Measurements from ENCODE around the gene DNAJB5. TPM values are rescaled to one million over a fixed set of nuclear protein-coding genes. Genes with fewer than 3 reads are reported as not detected.
A peak's percentile ranks its signal among the peaks of the same experiment; 100 is the strongest.
"Not testable (repeated sequence)": the region's sequence is repeated elsewhere in the genome, so short reads cannot be mapped to it uniquely, and the experiment has no call there.

The DNAJB5 gene
- total RNA-seq: 1 to 10 TPM; 2.4 to 2.9 (median 2.7) TPM

GRCh38 chr9:34989003-34989945 lies at the start of gene DNAJB5:
Gene DNAJB5, plus strand, starts transcription at chr9:34989745. Its CDS starts 886 bp downstream, at chr9:34990631.
- peaks cover 2% of the 10 kb centered on the region for H3K27me3 Mint-ChIP-seq (ENCODE audit: low read depth)
- no peaks in the 10 kb centered on the region for H3K9me3 Mint-ChIP-seq
- H3K4me1 Mint-ChIP-seq (ENCODE audit: low read depth): peaks cover 82% of the 10 kb centered on the region
- peak within 1 kb of the TSS; percentile 91 for H3K4me3 Mint-ChIP-seq
- DNase-seq (peak; percentile 95), ATAC-seq (peak; percentile 93 to 95)
- no peaks in the 10 kb centered on the region for H3K36me3 Mint-ChIP-seq (ENCODE audit: insufficient read depth)

DNA sequence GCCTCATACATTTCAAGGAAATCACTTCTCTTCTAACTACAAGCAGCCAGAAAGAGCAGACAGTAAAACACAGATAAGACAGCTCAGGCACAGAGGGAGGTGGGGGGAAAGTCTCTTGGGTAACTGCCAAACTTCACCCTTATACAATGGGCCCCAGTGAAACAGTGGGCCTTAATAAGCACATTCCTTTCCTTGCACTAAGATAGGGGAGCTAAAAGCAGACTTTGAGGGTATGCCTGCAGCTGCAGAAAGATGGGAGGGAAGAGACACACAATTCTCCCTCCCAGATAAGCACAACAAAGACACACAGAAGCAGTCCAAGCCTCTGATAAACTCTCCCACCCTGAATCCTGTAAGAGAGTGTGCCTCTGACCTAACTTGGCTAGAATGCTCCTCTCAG lies 49.6 kb upstream of the DNAJB5 start:
- DNase-seq; H3K4me3 Mint-ChIP-seq; H3K4me1 Mint-ChIP-seq (ENCODE audit: low read depth); ATAC-seq; H3K9me3 Mint-ChIP-seq; H3K36me3 Mint-ChIP-seq (ENCODE audit: insufficient read depth): not testable (repeated sequence)
- peaks cover 14% of the 10 kb centered on the region for H3K27me3 Mint-ChIP-seq (ENCODE audit: low read depth)

GRCh38 chr9:34948451-34948850 lies 41.1 kb upstream of the DNAJB5 start:
- H3K27me3 Mint-ChIP-seq (ENCODE audit: low read depth): peaks cover 20% of the 10 kb centered on the region
- DNase-seq: no peak
- no peaks in the 10 kb centered on the region for H3K9me3 Mint-ChIP-seq
- H3K4me3 Mint-ChIP-seq: no peak overlapping the region
- ATAC-seq: no peak
- no peaks in the 10 kb centered on the region for H3K36me3 Mint-ChIP-seq (ENCODE audit: insufficient read depth)
- no peaks in the 10 kb centered on the region for H3K4me1 Mint-ChIP-seq (ENCODE audit: low read depth)

DNA sequence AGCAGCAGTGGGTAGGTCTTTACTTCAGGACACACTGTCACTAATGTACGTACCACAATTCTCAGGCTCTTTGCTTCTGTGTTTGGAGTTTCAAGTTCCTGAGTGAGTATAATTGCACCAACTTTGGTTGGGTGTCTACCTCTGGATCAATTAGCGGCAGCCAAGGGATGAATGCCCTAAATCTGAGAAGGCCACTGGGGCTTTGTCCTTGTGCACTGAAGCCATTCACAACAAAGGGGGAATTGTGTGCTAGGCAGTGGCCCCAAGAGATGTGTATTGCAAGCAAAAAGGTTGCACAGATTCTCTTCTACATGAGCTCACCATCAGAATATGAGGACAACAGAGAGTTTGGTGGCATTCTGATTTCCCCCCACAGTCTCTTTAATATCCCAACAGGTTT lies 35.3 kb upstream of the DNAJB5 start:
- no peak for DNase-seq
- Mint-ChIP-seq H3K9me3 (no peaks in the 10 kb centered on the region), H3K4me3 (no peak overlapping the region), H3K4me1 (ENCODE audit: low read depth) (peaks cover 2% of the 10 kb centered on the region), H3K27me3 (ENCODE audit: low read depth) (peaks cover 50% of the 10 kb centered on the region), H3K36me3 (ENCODE audit: insufficient read depth) (no peaks in the 10 kb centered on the region)
- no peak for ATAC-seq

- ATAC-seq; DNase-seq; H3K4me1 Mint-ChIP-seq (ENCODE audit: low read depth); H3K9me3 Mint-ChIP-seq; H3K36me3 Mint-ChIP-seq (ENCODE audit: insufficient read depth); H3K4me3 Mint-ChIP-seq: not testable (repeated sequence)
- H3K27me3 Mint-ChIP-seq (ENCODE audit: low read depth): peaks cover 57% of the 10 kb centered on the region
Observed at GRCh38 chr9:34956066-34956465, 33.5 kb upstream of the DNAJB5 start.

DNA sequence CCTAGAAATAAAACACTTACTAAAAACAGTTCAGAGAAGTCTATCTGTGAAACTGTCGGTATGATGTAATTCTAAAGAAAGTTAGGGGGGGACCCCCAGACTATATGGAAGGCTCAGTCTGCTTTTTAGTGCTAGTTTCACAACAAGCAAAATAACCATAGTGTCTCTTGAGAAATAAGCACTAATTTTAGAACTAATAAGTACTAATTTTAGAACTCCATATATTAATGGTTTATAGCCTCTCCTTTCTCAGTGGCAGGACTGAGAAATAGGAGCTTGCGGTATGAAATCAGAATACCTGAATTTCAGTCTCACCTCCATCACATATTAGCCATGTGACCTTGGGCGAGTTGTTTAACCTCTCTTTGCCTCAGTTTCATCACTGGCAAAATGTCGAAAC lies 32.9 kb upstream of the DNAJB5 start:
- Mint-ChIP-seq H3K36me3 (ENCODE audit: insufficient read depth) (no peaks in the 10 kb centered on the region), H3K27me3 (ENCODE audit: low read depth) (peaks cover 61% of the 10 kb centered on the region), H3K9me3 (no peaks in the 10 kb centered on the region), H3K4me3 (no peak overlapping the region), H3K4me1 (ENCODE audit: low read depth) (peaks cover 11% of the 10 kb centered on the region)
- ATAC-seq (no peak), DNase-seq (no peak)

- DNase-seq (peak; percentile 30), ATAC-seq (peak; percentile 74 to 75)
- Mint-ChIP-seq H3K4me3 (peak within 1 kb of the TSS; percentile 59), H3K9me3 (no peaks in the 10 kb centered on the region), H3K36me3 (ENCODE audit: insufficient read depth) (no peaks in the 10 kb centered on the region), H3K4me1 (ENCODE audit: low read depth) (peaks cover 18% of the 10 kb centered on the region), H3K27me3 (ENCODE audit: low read depth) (peaks cover 70% of the 10 kb centered on the region)
Observed at GRCh38 chr9:34957492-34958410, 31.8 kb upstream of the DNAJB5 start, which contains the start of gene PHF24. Gene PHF24, plus strand, starts transcription at chr9:34958285. Its CDS starts 13,014 bp downstream, at chr9:34971299.

DNA sequence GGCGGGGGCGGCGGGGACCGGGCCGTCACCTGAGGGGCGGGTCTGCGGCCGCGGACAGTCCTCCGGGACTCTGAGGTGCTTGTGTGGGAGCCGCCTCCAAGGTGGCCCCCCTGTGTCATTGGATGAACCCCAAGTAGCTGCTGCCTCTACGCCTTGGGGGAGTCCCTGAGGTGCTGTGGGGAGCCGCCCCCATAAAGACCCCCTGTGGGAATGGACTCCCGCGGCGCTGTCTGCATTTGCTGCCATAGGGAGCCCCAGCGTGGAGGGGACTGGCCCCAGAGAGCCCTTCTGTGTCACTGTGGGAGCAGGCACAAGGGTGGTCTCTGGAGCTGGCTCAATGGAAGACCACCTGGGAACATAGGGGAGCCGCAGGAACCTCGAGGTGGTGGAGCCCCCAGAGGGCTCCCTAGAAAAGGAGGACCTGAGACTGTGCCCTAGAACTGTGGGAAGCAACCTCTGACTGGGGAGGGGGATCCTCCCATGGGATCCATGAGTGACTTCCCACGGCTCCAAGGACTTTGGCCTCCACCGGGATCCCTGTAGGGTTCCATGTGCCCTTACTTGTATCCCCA lies 31.0 kb upstream of the DNAJB5 start:
- H3K27me3 Mint-ChIP-seq (ENCODE audit: low read depth): peaks cover 68% of the 10 kb centered on the region
- ATAC-seq: no peak

GRCh38 chr9:34959461-34959860 lies 30.1 kb upstream of the DNAJB5 start:
- Mint-ChIP-seq H3K4me1 (ENCODE audit: low read depth) (peaks cover 18% of the 10 kb centered on the region), H3K36me3 (ENCODE audit: insufficient read depth) (no peaks in the 10 kb centered on the region), H3K4me3 (no peak overlapping the region), H3K9me3 (no peaks in the 10 kb centered on the region), H3K27me3 (ENCODE audit: low read depth) (peaks cover 67% of the 10 kb centered on the region)
- ATAC-seq (no peak), DNase-seq (no peak)

More for the DNA sequence above, 31.0 kb upstream of the DNAJB5 start:
- H3K9me3 Mint-ChIP-seq: no peaks in the 10 kb centered on the region
- H3K4me3 Mint-ChIP-seq: peak overlapping the region; percentile 53
- H3K4me1 Mint-ChIP-seq (ENCODE audit: low read depth): peaks cover 18% of the 10 kb centered on the region
- DNase-seq: no peak
- no peaks in the 10 kb centered on the region for H3K36me3 Mint-ChIP-seq (ENCODE audit: insufficient read depth)

GRCh38 chr9:34961574-34962490 lies 27.7 kb upstream of the DNAJB5 start:
- ATAC-seq (peak; percentile 73 to 75), DNase-seq (no peak)
- Mint-ChIP-seq H3K4me1 (ENCODE audit: low read depth) (peaks cover 18% of the 10 kb centered on the region), H3K27me3 (ENCODE audit: low read depth) (peaks cover 65% of the 10 kb centered on the region), H3K9me3 (no peaks in the 10 kb centered on the region), H3K36me3 (ENCODE audit: insufficient read depth) (no peaks in the 10 kb centered on the region), H3K4me3 (no peak overlapping the region)

- H3K4me3 Mint-ChIP-seq: no peak overlapping the region
- no peaks in the 10 kb centered on the region for H3K9me3 Mint-ChIP-seq
- peaks cover 16% of the 10 kb centered on the region for H3K4me1 Mint-ChIP-seq (ENCODE audit: low read depth)
- DNase-seq (no peak), ATAC-seq (no peak)
- H3K36me3 Mint-ChIP-seq (ENCODE audit: insufficient read depth): no peaks in the 10 kb centered on the region
- peaks cover 63% of the 10 kb centered on the region for H3K27me3 Mint-ChIP-seq (ENCODE audit: low read depth)
Observed at GRCh38 chr9:34962546-34962945, 27.0 kb upstream of the DNAJB5 start.

DNA sequence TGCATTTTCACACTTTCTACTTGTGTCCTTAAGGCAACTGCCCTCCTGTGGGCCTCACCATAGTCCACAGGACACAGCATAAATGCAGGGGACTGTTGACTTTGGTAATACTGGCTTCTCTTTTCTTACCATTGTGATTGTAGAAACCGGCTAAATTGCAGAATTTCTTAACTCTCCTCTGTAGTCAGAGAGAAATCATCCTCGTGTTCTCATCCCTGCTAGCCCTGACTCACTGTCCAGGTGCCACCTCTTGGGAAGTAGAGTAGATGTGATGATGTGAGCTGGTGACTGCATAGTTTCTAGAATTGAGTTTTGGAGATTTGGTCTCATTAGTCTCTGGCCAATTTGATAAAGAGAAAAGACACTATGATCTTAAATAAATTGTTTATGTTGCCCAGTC lies 26.0 kb upstream of the DNAJB5 start:
- H3K27me3 Mint-ChIP-seq (ENCODE audit: low read depth): peaks cover 64% of the 10 kb centered on the region
- no peaks in the 10 kb centered on the region for H3K9me3 Mint-ChIP-seq
- ATAC-seq (no peak), DNase-seq (no peak)
- peaks cover 16% of the 10 kb centered on the region for H3K4me1 Mint-ChIP-seq (ENCODE audit: low read depth)
- H3K36me3 Mint-ChIP-seq (ENCODE audit: insufficient read depth): no peaks in the 10 kb centered on the region
- H3K4me3 Mint-ChIP-seq: no peak overlapping the region

DNA sequence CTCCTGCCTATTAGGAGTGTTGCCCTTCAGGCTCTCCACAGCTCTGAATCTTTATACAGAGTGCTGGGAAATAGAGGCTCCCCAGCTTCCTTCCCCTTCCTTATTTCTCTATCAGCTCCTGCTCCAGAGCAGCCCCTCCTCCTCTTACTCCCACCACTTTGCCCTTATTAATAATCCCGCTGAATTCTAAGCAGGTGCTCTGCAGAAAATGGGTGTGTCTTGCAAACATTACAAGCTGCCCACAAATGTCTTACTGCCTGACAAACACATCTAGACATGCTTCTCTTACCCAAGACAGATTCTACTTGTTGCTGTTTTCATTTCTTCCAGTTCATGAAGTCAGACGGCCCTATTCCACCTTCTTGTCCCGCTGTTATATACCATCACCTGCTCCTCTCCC lies 25.1 kb upstream of the DNAJB5 start:
- Mint-ChIP-seq H3K4me3 (no peak overlapping the region), H3K27me3 (ENCODE audit: low read depth) (peaks cover 59% of the 10 kb centered on the region)

More for the DNA sequence above, 25.1 kb upstream of the DNAJB5 start:
- ATAC-seq (no peak), DNase-seq (no peak)
- Mint-ChIP-seq H3K4me1 (ENCODE audit: low read depth) (peaks cover 16% of the 10 kb centered on the region), H3K36me3 (ENCODE audit: insufficient read depth) (no peaks in the 10 kb centered on the region), H3K9me3 (no peaks in the 10 kb centered on the region)
